ENCODE data around the gene POLL. TPM values are rescaled to one million over a fixed set of nuclear protein-coding genes. Genes with fewer than 3 reads are reported as not detected.

Gene POLL
- total and polyA plus RNA-seq, 10 of the 15 experiments (the other 5 are each of a cell fraction or from before 2014, with no cell fraction given) = 1.5 to 25.4 (median 13.8) TPM

DNA sequence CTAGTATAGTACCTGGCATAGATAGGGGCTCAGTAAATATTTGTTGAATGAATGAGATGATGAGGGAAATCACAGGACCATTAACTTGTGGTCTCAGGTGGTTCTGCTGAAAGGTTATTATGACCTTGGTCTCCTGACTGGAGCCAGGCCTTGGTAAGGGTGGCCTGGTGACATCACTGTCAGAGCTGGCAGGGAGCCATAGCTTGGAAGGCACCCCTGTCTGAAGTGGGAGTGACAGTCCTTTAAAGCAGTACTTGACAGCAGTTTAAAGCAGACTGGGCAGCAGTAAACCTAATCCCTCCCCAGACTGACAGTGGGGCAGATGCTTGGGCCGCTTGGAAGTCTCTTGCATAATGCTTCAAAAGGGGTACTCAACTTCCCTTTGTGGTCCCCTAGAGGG lies 13.5 kb upstream of the POLL start:
- ChIA-PET CTCF (interaction anchor here (1.2 to 13.9 kb wide), 10 partner anchors 10 to 220 kb away, joined by 4 to 334 read pairs (median 6); partner anchors contain the start of gene NPM3), POLR2A (interaction anchor here (1.6 kb wide), 1 partner anchor 180 kb away, joined by 3 read pairs; no protein-coding TSS in a partner anchor), SMC1A (ENCODE audit: uncharacterized antibody, unreplicated experiment) (interaction anchor here (1.4 to 8.7 kb wide), 4 partner anchors 16 to 181 kb away, joined by 3 to 139 read pairs (median 6); partner anchors contain the start of gene NPM3), RAD21 (ENCODE audit: unreplicated experiment) (interaction anchor here (1.7 to 9.4 kb wide), 4 partner anchors 120 to 239 kb away, joined by 7 to 172 read pairs (median 14); partner anchors contain the start of gene NPM3)
- H3K9ac ChIP-seq (ENCODE audit: control insufficient read depth, insufficient read depth, low read length) = no peak overlapping the region
- H3K27ac ChIP-seq (ENCODE audit: control insufficient read depth, insufficient read depth) = no peak overlapping the region
- no peaks in the 10 kb centered on the region for H3K79me2 ChIP-seq (ENCODE audit: control insufficient read depth, insufficient read depth, low read length)
- no peak overlapping the region for H2AFZ ChIP-seq (ENCODE audit: control insufficient read depth, low read depth, low read length)
- FAIRE-seq = no peak
- H3K36me3 ChIP-seq (ENCODE audit: control insufficient read depth in 2 of 2, insufficient read depth in 2 of 2, low read length in 1 of 2) = no peaks in the 10 kb centered on the region; a peak in 1 of 4 replicates
- WGBS (ENCODE audit: insufficient coverage, insufficient replicate concordance, low lambda C conversion rate, missing lambda C conversion rate) = 0% methylated on average over 1 of the region's 1 CpG
- in situ Hi-C loops (cut with MboI) (loop anchor here (5.0 kb wide), 1 partner anchor 476 kb away; no protein-coding TSS in a partner anchor), intact Hi-C loops (cut with micrococcal nuclease; ENCODE audit: unreplicated experiment) (no loop called here)
- no peak overlapping the region for H3K4me3 ChIP-seq
- H3K4me2 ChIP-seq (ENCODE audit: control insufficient read depth, insufficient read depth) = no peak overlapping the region
- H4K20me1 ChIP-seq (ENCODE audit: control insufficient read depth, insufficient read depth) = no peaks in the 10 kb centered on the region
- DNase-seq (ENCODE audit: low read depth, low spot score) = no peak
- no peaks in the 10 kb centered on the region for H3K9me3 ChIP-seq (replicated peaks; ENCODE audit: control insufficient read depth, insufficient read depth, low read length)
- no peak for ATAC-seq
- no peaks in the 10 kb centered on the region for H3K4me1 ChIP-seq (ENCODE audit: control insufficient read depth, insufficient read depth, low read length)
- no peaks in the 10 kb centered on the region for H3K27me3 ChIP-seq (replicated peaks in 1 of 2; ENCODE audit: control insufficient read depth in 2 of 2, insufficient read depth in 2 of 2, low read length in 1 of 2)
- no TSS peak for BruUV-seq (replicated peaks)
- TF ChIP-seq NBN (IDR thresholded peaks at IDR 0.05) (no peak), ZSCAN29 (IDR thresholded peaks at IDR 0.05) (no peak)

DNA sequence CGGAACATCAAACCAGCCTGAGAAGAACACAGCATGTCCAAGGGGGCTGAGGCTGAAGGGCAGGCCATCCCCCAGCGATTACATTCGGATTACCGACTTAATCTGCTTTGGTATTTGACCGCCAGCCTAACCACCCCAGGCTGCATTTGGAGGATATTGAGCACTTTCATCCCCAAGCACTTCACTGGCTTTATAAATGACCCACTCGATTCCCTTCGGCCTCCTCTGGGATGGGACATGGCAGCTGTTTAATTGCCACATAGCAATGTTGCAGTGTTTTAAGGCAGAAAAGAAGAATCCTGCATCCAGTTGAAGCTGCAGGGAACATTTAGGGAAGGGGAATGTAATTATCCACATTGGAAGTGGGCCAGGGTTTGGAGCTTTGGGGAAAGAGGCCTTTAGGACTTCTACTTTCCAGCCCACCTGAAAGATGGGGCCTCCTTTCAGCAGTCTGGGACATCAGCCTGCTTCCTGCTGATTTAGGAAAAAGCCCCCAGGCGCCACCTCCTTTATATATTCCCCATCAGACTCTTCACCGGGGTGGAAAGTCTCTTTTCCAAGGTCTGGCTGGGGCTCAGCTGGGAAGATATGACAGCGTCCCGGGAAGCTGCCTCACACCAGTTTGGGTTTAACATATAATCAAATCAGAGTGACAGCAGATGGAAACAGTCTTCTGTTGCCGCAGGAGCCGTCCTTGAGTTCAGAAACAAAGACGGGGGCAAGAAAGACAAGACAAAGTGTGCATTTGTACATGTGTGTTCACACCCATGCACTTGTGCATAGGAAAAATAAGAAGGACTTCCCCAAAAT lies 9.2 kb upstream of the POLL start:
- no peak overlapping the region for H3K4me3 ChIP-seq
- POLR2A ChIA-PET = interaction anchor here (0.9 kb wide), 2 partner anchors 9 to 453 kb away, joined by 3 read pairs; partner anchors contain the start of genes DPCD and POLL
- intact Hi-C loops (cut with micrococcal nuclease; ENCODE audit: unreplicated experiment) = no loop called here
- RAD21 ChIA-PET (ENCODE audit: unreplicated experiment) = interaction anchor here (0.6 to 9.4 kb wide), 2 partner anchors 158 to 185 kb away, joined by 3 to 172 read pairs; partner anchors contain the start of gene NPM3
- H3K27ac ChIP-seq (ENCODE audit: control insufficient read depth, insufficient read depth) = no peak overlapping the region
- no peak overlapping the region for H2AFZ ChIP-seq (ENCODE audit: control insufficient read depth, low read depth, low read length)
- no peaks in the 10 kb centered on the region for H3K9me3 ChIP-seq (replicated peaks; ENCODE audit: control insufficient read depth, insufficient read depth, low read length)
- no TSS peak for BruUV-seq (replicated peaks)
- DNase-seq (ENCODE audit: low read depth, low spot score) = no peak
- no peaks in the 10 kb centered on the region for H3K36me3 ChIP-seq (ENCODE audit: control insufficient read depth in 2 of 2, insufficient read depth in 2 of 2, low read length in 1 of 2)
- TF ChIP-seq E2F8 (IDR thresholded peaks at IDR 0.05; ENCODE audit: low read depth, partially characterized antibody) = no peak
- 87% methylated on average over 14 of the region's 14 CpGs for WGBS (ENCODE audit: insufficient coverage, insufficient replicate concordance, low lambda C conversion rate, missing lambda C conversion rate)
- CTCF ChIA-PET = interaction anchor here (1.0 to 13.9 kb wide), 6 partner anchors 9 to 383 kb away, joined by 3 to 334 read pairs (median 3); partner anchors contain the start of genes DPCD, NPM3 and POLL
- no peak overlapping the region for H3K9ac ChIP-seq (ENCODE audit: control insufficient read depth, insufficient read depth, low read length)
- no peaks in the 10 kb centered on the region for H3K4me1 ChIP-seq (ENCODE audit: control insufficient read depth, insufficient read depth, low read length)
- FAIRE-seq = no peak
- no peak for ATAC-seq
- H4K20me1 ChIP-seq (ENCODE audit: control insufficient read depth, insufficient read depth) = no peaks in the 10 kb centered on the region
- H3K27me3 ChIP-seq (replicated peaks in 1 of 2; ENCODE audit: control insufficient read depth in 2 of 2, insufficient read depth in 2 of 2, low read length in 1 of 2) = no peaks in the 10 kb centered on the region
- SMC1A ChIA-PET (ENCODE audit: uncharacterized antibody, unreplicated experiment) = interaction anchor here (1.0 to 2.9 kb wide), 3 partner anchors 33 to 184 kb away, joined by 3 to 10 read pairs (median 4); no protein-coding TSS in a partner anchor
- H3K79me2 ChIP-seq (ENCODE audit: control insufficient read depth, insufficient read depth, low read length) = no peaks in the 10 kb centered on the region
- no peak overlapping the region for H3K4me2 ChIP-seq (ENCODE audit: control insufficient read depth, insufficient read depth)
- in situ Hi-C loops (cut with MboI) = no loop called here

Measured in GM12878 (cell line).